ENCODE data around the gene MYO5A. TPM values are rescaled to one million over a fixed set of nuclear protein-coding genes. Genes with fewer than 3 reads are reported as not detected.

MYO5A gene
- polyA plus RNA-seq, 1 of the 3 experiments (the other 2 are of a cell fraction), result 11.0 TPM

GRCh38 chr15:52523192-52523591 lies 5.5 kb downstream of the MYO5A start:
- H3K4me3 ChIP-seq (ENCODE audit: low read depth in 2 of 2, low read length in 1 of 2), result no peak overlapping the region
- H3K9me2 ChIP-seq, result no peaks in the 10 kb centered on the region
- TF ChIP-seq, protein P1, sequence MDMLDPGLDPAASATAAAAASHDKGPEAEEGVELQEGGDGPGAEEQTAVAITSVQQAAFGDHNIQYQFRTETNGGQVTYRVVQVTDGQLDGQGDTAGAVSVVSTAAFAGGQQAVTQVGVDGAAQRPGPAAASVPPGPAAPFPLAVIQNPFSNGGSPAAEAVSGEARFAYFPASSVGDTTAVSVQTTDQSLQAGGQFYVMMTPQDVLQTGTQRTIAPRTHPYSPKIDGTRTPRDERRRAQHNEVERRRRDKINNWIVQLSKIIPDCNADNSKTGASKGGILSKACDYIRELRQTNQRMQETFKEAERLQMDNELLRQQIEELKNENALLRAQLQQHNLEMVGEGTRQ (IDR thresholded peaks at IDR 0.05; ENCODE audit: borderline replicate concordance, low read depth, low read length), result no peak
- TF ChIP-seq NRF1 (IDR thresholded peaks at IDR 0.05; ENCODE audit: low read depth, low read length) (no peak), RCOR1 (IDR thresholded peaks at IDR 0.05; ENCODE audit: low read length) (no peak), TEAD4 (IDR thresholded peaks at IDR 0.05; ENCODE audit: borderline replicate concordance, insufficient read depth) (no peak), EZH2phosphoT487 (IDR thresholded peaks at IDR 0.05; ENCODE audit: borderline replicate concordance, low read depth) (no peak), FOXJ3 (CRISPR knock-in tag; IDR thresholded peaks at IDR 0.05) (no peak), TAF1 (IDR thresholded peaks at IDR 0.05; ENCODE audit: borderline replicate concordance, low read depth, low read length) (no peak), RFX5 (IDR thresholded peaks at IDR 0.05; ENCODE audit: low read length) (no peak), POLR2AphosphoS5 (IDR thresholded peaks at IDR 0.05; ENCODE audit: low read depth, low read length) (no peak), ELF1 (IDR thresholded peaks at IDR 0.05) (no peak), USF1 (IDR thresholded peaks at IDR 0.05; ENCODE audit: borderline replicate concordance, low read depth) (no peak), CHD2 (IDR thresholded peaks at IDR 0.05; ENCODE audit: low read length, partially characterized antibody) (no peak), EP300 (IDR thresholded peaks at IDR 0.05; ENCODE audit: borderline replicate concordance in 1 of 2, low read depth in 1 of 2, low read length in 1 of 2) (no peak), GATA2 (CRISPR knock-in tag; IDR thresholded peaks at IDR 0.05) (no peak)
- H3K9ac ChIP-seq, result no peak overlapping the region
- H3K9me3 ChIP-seq, result no peaks in the 10 kb centered on the region
- POLR2A ChIA-PET, result no interaction called here
- peaks cover 13% of the 10 kb centered on the region for H3F3A ChIP-seq (replicated peaks; ENCODE audit: insufficient read depth)
- peaks cover 13% of the 10 kb centered on the region for H4K20me1 ChIP-seq (ENCODE audit: insufficient read depth)
- H3K27me3 ChIP-seq (ENCODE audit: insufficient read depth), result no peaks in the 10 kb centered on the region
- peak overlapping the region; percentile 34; the same call in 1 of the 2 replicates for H3K4me2 ChIP-seq
- H3K27ac ChIP-seq (ENCODE audit: low read depth in 2 of 2, low read length in 1 of 2), result peak overlapping the region in 1 of 2 experiments; percentile 37; a peak in 1 of 4 replicates
- WGBS (ENCODE audit: low lambda C conversion rate), result 78% methylated on average over 3 of the region's 3 CpGs
- peaks cover 7% of the 10 kb centered on the region in 2 experiments for H3K4me1 ChIP-seq (ENCODE audit: control insufficient read depth in 1 of 2, insufficient read depth in 2 of 2, low read depth in 1 of 2, low read length in 1 of 2)
- H2AFZ ChIP-seq (ENCODE audit: low read depth), result no peak overlapping the region
- H3K36me3 ChIP-seq (replicated peaks in 1 of 2; ENCODE audit: control insufficient read depth in 1 of 2, insufficient read depth in 2 of 2, low read length in 1 of 2), result no peaks in the 10 kb centered on the region
- CTCF ChIA-PET, result no interaction called here
- DNase-seq, result no peak
- peaks cover 53% of the 10 kb centered on the region for H3K79me2 ChIP-seq (ENCODE audit: insufficient read depth)

GRCh38 chr15:52521682-52522081 lies 7.0 kb downstream of the MYO5A start:
- no peak for DNase-seq
- Histone ChIP-seq H3K9ac (no peak overlapping the region), H3K27ac (ENCODE audit: low read depth in 2 of 2, low read length in 1 of 2) (no peak overlapping the region), H3K79me2 (ENCODE audit: insufficient read depth) (peaks cover 50% of the 10 kb centered on the region), H3K4me2 (no peak overlapping the region), H3K36me3 (replicated peaks in 1 of 2; ENCODE audit: control insufficient read depth in 1 of 2, insufficient read depth in 2 of 2, low read length in 1 of 2) (no peaks in the 10 kb centered on the region), H3K4me1 (ENCODE audit: control insufficient read depth in 1 of 2, insufficient read depth in 2 of 2, low read depth in 1 of 2, low read length in 1 of 2) (peaks cover 0 to 9% of the 10 kb centered on the region in 2 experiments; a peak in 3 of 4 replicates), H3K4me3 (ENCODE audit: low read depth in 2 of 2, low read length in 1 of 2) (no peak overlapping the region), H3K9me3 (no peaks in the 10 kb centered on the region), H2AFZ (ENCODE audit: low read depth) (no peak overlapping the region), H3K9me2 (no peaks in the 10 kb centered on the region), H4K20me1 (ENCODE audit: insufficient read depth) (peaks cover 17% of the 10 kb centered on the region), H3F3A (replicated peaks; ENCODE audit: insufficient read depth) (peaks cover 13% of the 10 kb centered on the region), H3K27me3 (ENCODE audit: insufficient read depth) (no peaks in the 10 kb centered on the region)
- ChIA-PET POLR2A (no interaction called here), CTCF (no interaction called here)
- 95% methylated on average over 3 of the region's 3 CpGs for WGBS (ENCODE audit: low lambda C conversion rate)
- TF ChIP-seq NRF1 (IDR thresholded peaks at IDR 0.05; ENCODE audit: low read depth, low read length) (no peak), YY1 (IDR thresholded peaks at IDR 0.05; ENCODE audit: low read depth) (no peak), EP300 (IDR thresholded peaks at IDR 0.05; ENCODE audit: borderline replicate concordance in 1 of 2, low read depth in 1 of 2, low read length in 1 of 2) (no peak), POLR2AphosphoS5 (IDR thresholded peaks at IDR 0.05; ENCODE audit: low read depth, low read length) (no peak), TCF12 (IDR thresholded peaks at IDR 0.05) (no peak), FOXM1 (IDR thresholded peaks at IDR 0.05; ENCODE audit: low read depth) (no peak), NFIC (IDR thresholded peaks at IDR 0.05; ENCODE audit: borderline replicate concordance) (no peak), GABPA (IDR thresholded peaks at IDR 0.05; ENCODE audit: low read depth) (no peak), REST (IDR thresholded peaks at IDR 0.05; ENCODE audit: low read depth, low read length) (no peak), GATA2 (CRISPR knock-in tag; IDR thresholded peaks at IDR 0.05) (no peak), JUND (IDR thresholded peaks at IDR 0.05) (no peak)
- TF ChIP-seq, protein P2, sequence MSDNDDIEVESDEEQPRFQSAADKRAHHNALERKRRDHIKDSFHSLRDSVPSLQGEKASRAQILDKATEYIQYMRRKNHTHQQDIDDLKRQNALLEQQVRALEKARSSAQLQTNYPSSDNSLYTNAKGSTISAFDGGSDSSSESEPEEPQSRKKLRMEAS (IDR thresholded peaks at IDR 0.05; ENCODE audit: low read depth), result no peak
- TF ChIP-seq, protein P3, sequence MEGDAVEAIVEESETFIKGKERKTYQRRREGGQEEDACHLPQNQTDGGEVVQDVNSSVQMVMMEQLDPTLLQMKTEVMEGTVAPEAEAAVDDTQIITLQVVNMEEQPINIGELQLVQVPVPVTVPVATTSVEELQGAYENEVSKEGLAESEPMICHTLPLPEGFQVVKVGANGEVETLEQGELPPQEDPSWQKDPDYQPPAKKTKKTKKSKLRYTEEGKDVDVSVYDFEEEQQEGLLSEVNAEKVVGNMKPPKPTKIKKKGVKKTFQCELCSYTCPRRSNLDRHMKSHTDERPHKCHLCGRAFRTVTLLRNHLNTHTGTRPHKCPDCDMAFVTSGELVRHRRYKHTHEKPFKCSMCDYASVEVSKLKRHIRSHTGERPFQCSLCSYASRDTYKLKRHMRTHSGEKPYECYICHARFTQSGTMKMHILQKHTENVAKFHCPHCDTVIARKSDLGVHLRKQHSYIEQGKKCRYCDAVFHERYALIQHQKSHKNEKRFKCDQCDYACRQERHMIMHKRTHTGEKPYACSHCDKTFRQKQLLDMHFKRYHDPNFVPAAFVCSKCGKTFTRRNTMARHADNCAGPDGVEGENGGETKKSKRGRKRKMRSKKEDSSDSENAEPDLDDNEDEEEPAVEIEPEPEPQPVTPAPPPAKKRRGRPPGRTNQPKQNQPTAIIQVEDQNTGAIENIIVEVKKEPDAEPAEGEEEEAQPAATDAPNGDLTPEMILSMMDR (IDR thresholded peaks at IDR 0.05), result no peak

Measured in SK-N-SH (cell line).